Testis (tissue), 2 donors: ENCODE results near the gene ACACA.

Source experiments
- POLR2A ChIP-seq: fragments of 450-650 bp; IDR thresholded peaks from one replicate; pipeline ENCODE4 v1.6.1; 2017; ENCODE audit warnings: antibody characterized with exemption, mild to moderate bottlenecking, moderate library complexity
- TF ChIP-seq, protein P1 (sequence below), 3 experiments: fragments of 450-650 bp in 2 of 3; fragments of 200-600 bp in 1 of 3; sonication (generic) in 1 of 3; IDR thresholded peaks; one replicate each; pipeline ENCODE4 v1.5.1; 2016 to 2019; ENCODE audit warnings: antibody characterized with exemption in 3 of 3, mild to moderate bottlenecking in 2 of 3, moderate library complexity in 1 of 3

GRCh38 chr17:37344519-37344918, 62.1 kb downstream of the ACACA start:
- TF ChIP-seq POLR2A = no peak
- TF ChIP-seq, protein P1, sequence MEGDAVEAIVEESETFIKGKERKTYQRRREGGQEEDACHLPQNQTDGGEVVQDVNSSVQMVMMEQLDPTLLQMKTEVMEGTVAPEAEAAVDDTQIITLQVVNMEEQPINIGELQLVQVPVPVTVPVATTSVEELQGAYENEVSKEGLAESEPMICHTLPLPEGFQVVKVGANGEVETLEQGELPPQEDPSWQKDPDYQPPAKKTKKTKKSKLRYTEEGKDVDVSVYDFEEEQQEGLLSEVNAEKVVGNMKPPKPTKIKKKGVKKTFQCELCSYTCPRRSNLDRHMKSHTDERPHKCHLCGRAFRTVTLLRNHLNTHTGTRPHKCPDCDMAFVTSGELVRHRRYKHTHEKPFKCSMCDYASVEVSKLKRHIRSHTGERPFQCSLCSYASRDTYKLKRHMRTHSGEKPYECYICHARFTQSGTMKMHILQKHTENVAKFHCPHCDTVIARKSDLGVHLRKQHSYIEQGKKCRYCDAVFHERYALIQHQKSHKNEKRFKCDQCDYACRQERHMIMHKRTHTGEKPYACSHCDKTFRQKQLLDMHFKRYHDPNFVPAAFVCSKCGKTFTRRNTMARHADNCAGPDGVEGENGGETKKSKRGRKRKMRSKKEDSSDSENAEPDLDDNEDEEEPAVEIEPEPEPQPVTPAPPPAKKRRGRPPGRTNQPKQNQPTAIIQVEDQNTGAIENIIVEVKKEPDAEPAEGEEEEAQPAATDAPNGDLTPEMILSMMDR (IDR thresholded peaks at IDR 0.05) = no peak
